Activated naive CD4-positive, alpha-beta T cell (primary cell): ENCODE results near the gene CDKN1C.

ENCODE experiments used
- DNase-seq, 4 experiments: peaks; one replicate each; lab custom pipeline; 2025; lab: John Stamatoyannopoulos, UW

CDKN1C gene

GRCh38 chr11:2846470-2846869 lies 39.1 kb downstream of the CDKN1C start:
- no peak for DNase-seq

DNA sequence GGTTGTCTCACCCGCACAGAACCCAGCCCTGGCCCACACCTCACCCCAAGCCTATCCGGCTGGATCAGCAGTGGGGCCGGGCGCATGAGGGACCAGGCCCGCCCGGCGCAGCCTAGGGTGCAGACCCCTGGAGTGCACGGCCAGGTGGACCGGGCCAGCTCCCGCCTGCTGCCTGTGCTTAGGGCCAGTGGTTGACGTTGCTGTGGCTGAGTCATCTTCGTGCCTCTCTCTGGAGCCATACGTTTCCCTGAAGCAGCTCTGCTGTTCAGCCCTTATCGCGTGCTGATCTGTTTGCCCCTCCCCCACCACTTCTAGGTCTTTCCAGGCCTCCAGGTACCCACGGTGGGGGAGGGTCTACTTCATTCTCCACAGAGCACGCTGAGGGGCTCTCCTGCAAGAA lies 39.5 kb downstream of the CDKN1C start:
- no peak for DNase-seq

DNA sequence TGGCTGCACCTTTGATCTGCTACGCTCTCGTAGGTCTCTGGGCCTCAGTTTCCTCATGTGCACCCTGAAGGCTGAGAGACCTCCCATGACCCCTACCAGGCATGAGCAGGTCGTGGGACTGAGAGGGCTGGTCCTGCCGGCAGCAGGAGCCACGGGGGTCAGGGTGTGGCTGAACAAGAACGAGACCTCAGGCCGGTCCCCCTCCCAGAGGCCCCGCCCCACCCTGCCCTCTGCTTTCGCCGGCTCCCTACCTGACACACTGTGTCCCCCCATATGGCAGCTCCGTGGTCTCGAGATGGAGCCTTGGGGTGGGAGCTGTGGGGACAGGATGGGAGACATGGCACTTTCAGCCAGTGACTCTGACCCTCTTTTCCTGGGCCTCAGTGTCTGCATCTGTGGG lies 40.6 kb downstream of the CDKN1C start:
- DNase-seq: no peak

DNA sequence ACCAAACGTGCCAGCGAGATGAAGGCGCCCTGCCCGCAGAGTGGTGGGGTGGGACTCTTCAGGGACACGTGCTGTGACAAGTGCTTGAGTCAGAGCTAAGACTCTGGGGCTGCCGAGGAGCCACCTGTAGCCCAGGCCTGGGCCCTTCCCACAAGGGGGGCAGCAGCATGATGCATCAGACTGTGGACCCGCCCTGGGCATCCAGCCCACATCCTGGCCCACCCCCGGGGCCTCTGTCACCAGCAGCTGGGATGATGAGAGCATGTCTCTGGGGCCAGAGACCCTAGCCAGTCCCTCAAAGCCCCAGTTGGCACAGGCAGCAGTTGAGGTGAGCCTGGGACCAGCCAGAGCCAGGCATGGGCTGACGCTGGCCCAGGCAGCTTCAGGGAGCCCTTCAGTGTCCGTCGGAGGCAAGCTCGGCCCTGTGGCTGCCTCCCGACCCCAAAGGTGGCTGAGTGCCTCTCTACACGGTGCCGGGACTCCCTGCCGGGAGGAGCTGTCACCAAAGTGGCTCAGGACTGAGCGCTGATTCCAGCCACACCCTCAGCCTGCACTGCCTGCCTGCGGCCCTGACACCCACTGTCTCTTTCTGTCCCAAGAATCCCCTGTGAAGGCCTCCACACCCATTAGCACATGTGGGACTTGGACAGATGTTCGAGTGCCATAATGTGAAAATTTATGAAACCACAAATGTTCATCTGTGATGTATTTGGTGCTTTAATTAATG lies 41.3 kb downstream of the CDKN1C start:
- DNase-seq: no peak

DNA sequence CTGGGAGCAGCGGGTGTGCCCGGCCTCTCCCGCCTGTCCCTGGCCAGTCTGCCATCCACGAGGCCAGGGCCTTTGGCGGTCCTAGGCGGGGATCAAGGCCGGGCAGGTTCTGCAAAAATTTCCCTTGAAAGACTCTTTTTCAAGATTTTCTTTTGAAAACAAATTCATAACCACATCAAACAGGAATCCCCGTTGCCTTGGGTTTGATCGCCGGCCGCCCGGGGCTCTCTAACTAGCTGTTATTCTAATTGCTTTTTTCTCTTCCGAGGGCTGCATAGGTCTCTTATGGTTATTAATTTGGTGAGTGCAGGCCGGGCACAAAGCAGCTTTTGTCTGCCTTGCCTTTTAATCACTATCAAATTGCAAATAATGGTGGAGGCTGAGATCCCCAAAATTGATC lies 42.0 kb downstream of the CDKN1C start:
- no peak for DNase-seq

DNA sequence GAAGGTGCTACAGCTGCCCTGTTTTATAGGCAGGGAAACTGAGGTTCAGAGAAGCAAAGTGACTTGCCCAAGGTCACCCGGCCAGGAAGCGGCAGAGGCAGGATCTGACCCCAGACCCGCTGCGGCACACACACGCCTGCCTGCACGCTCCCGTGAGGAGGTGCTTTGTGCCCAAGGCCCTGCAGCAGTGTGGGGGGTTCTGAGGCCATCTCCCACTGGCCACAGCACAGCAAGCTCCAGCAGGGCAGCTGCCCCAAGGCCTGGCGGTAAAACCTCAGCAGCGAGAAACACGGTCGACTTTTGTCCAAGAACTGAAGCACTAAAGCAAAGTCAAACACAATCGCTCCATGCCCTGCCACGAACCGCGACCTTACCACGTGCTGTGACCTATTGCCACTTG lies 42.7 kb downstream of the CDKN1C start:
- no peak for DNase-seq

GRCh38 chr11:2841411-2842190 lies 44.0 kb downstream of the CDKN1C start:
- no peak for DNase-seq

GRCh38 chr11:2839395-2839943 lies 46.1 kb downstream of the CDKN1C start:
- no peak for DNase-seq

DNA sequence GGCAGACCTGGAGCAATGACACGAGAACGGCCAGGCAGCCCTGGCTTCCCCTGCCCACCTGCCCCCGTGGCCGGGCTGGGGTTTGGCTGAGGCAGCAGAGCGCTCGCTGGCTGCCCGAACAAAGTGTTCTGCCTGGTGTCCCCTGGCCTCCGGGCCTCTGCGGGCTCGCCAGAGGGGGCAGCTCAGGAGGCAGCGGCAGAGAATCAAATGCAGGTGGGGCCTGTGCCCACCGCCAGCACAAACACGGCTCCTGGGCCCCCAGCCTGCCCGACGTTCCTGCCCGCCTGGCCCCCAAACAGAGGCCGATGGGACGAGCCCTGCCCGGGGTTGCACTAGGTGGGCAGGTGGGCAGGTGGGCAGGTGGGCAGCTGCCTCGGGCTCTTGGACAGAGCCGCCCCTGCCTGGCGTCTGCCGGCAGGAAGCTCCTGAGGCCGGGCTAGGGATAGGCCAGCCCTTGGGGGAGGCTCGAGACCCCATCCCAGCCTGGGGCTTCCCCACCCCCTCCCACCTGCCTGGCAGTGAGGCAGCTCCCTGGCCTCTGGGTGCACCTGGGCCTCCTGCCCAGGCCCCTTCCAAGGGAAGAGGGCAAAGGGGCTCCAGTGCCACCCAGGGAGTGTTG lies 46.8 kb downstream of the CDKN1C start:
- DNase-seq: no peak

DNA sequence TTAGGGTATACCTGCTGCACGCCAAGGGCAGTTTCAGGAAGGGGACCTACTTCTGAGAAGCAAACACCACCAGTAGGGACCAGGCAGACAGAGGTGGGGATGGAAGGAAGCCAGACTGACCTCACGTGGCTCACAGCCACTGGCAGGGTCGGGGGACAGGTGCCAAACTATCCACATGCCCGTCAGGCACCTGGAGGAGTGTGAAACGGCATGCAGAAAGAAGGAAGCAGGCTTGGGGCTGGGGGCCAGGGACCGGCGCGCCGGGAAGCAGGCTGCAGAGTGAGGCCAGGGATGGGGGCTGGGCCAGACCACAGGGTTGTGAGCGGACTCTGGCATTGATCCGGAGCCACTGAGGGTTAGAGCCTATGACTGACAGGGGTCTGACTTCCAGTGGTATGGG lies 47.5 kb downstream of the CDKN1C start:
- no peak for DNase-seq

GRCh38 chr11:2837651-2838050 lies 47.9 kb downstream of the CDKN1C start:
- no peak for DNase-seq

GRCh38 chr11:2837096-2837601 lies 48.4 kb downstream of the CDKN1C start:
- DNase-seq: no peak

GRCh38 chr11:2836315-2837095 lies 49.1 kb downstream of the CDKN1C start:
- DNase-seq: no peak

- DNase-seq: no peak
Measured at GRCh38 chr11:2835751-2836150, 49.8 kb downstream of the CDKN1C start.

DNA sequence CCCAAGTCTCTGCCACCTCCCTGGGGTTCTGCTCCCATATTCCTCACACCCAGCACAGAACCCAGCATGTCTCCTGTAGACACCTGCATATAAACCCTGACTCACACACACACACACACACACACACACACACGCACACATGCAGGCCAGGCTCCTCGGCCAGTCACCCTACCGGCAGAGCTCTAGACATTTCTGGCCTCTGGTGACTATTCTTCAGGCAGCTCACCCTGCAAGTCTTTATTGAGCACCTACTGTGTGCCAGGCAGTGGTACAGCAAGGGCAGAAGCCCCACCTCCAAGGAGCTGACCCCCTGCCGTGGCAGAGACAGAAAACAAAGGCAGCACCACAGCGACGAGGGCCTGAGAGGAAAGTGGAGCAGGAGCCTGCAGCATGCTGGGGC lies 50.3 kb downstream of the CDKN1C start:
- DNase-seq: no peak

GRCh38 chr11:2834503-2835273 lies 50.9 kb downstream of the CDKN1C start:
- no peak for DNase-seq

DNA sequence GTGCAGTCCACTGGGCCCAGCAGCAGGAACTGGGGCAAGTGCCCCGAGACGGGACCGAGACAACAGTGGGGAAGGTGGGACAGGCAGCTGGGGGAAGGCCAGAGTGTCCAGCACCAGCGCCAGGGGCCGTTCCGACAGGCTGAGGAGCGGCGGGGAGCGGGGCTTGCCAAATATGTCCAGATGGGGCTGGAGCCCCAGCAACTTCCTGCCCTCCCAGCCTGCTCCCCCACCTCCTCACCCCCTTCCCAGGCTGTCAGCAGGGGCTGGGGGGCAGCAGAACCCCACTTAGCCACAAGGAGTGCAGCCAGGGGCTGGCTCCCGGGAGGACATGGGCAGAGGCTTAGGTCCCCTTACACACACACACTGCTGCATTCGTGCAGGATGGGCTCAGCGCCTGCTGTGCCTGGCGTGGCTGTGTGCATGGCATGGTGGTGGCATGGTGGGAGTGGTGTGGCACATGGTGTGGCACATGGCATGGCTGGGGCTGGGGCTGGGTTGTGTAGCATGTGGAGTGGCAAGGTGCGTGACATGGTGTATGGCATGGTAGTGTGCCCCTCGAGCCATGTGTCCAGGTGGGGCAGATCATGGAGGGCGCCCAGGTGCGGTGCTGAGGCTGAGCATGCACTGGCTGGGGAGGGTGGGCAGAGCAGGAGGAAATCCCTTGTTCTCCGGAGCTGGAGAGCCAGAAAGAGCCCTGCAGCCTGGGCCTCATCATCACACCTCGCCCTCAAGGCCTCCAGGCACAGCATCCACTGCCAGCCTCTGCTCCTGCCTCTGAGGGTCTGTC lies 51.7 kb downstream of the CDKN1C start:
- no peak for DNase-seq
